Gastrocnemius medialis (tissue), 4 donors: Measurements from ENCODE around the gene SLC7A4. TPM values are rescaled to one million over a fixed set of nuclear protein-coding genes. Genes with fewer than 3 reads are reported as not detected.

Experiments
- ATAC-seq, 2 donors: fragments of 150-250 bp; one replicate each; pipeline ENCODE4 v1.9.1; 2016
- DNase-seq, 2 donors: peaks; one replicate each; pipeline ENCODE4 v3.0.0-alpha.2; 2019
- H3K27ac ChIP-seq, 4 donors: fragments of 200-600 bp; sonication (generic); 1 replicate in 1 of 4; 2 replicates in 3 of 4; pipeline ENCODE4 v1.5.1; 2016 to 2018; ENCODE audit warnings: mild to moderate bottlenecking in 2 of 4, moderate library complexity in 1 of 4
- H3K27me3 ChIP-seq, 3 donors: fragments of 200-600 bp; sonication (generic) in 2 of 3; 1 replicate in 1 of 3; 2 replicates in 2 of 3; pipeline versions ENCODE4 v1.5.1 to v1.6.0; 2016 to 2019; ENCODE audit warnings: mild to moderate bottlenecking in 1 of 3, moderate library complexity in 1 of 3
- H3K36me3 ChIP-seq, 2 donors: fragments of 200-600 bp; sonication (generic) in 1 of 2; one replicate each; pipeline ENCODE4 v1.5.1; 2017 to 2018
- H3K4me1 ChIP-seq, 2 donors: fragments of 200-600 bp; sonication (generic) in 1 of 2; one replicate each; pipeline ENCODE4 v1.5.1; 2016 to 2017; ENCODE audit warnings: mild to moderate bottlenecking in 2 of 2
- H3K4me3 ChIP-seq, 4 donors: fragments of 200-600 bp; sonication (generic) in 3 of 4; 1 replicate in 1 of 4; 2 replicates in 3 of 4; pipeline ENCODE4 v1.5.1; 2016 to 2019; ENCODE audit warnings: mild to moderate bottlenecking in 2 of 4
- H3K9me3 ChIP-seq, 3 donors: fragments of 200-600 bp; sonication (generic) in 2 of 3; 1 replicate in 1 of 3; 2 replicates in 2 of 3; pipeline ENCODE4 v1.5.1; 2016 to 2019
- CTCF ChIP-seq, 5 experiments: fragments of 450-650 bp in 3 of 5; fragments of 200-600 bp in 2 of 5; sonication (generic) in 2 of 5; IDR thresholded peaks in 4 of 5; conservative IDR thresholded peaks in 1 of 5; 1 replicate in 4 of 5; 2 replicates in 1 of 5; pipeline ENCODE4 v1.5.1; 2016 to 2019; ENCODE audit warnings: antibody characterized with exemption in 5 of 5, mild to moderate bottlenecking in 3 of 5, moderate library complexity in 3 of 5
- POLR2A ChIP-seq, 2 donors: fragments of 450-650 bp; IDR thresholded peaks; one replicate each; pipeline ENCODE4 v1.6.1; 2017; ENCODE audit warnings: antibody characterized with exemption in 2 of 2, mild to moderate bottlenecking in 2 of 2, moderate library complexity in 2 of 2
- in situ Hi-C, 4 donors: fragments of 200-750 bp; cut with MboI; loops; one replicate each; pipeline versions ENCODE4 v1.15.0 to v1.8.0; 2017; ENCODE audit warnings: low sequenced_read_pairs in 4 of 4
- intact Hi-C: fragments of 100-400 bp; cut with DNase I; formaldehyde crosslinking; loops from one replicate; pipeline ENCODE4 v1.15.1; 2023; ENCODE audit warnings: low total_unique reads
- total RNA-seq, 4 donors: library from RNA; depleted of rRNA; stranded (reverse); fragments of >200 nt; gene quantifications; one replicate each; pipeline versions ENCODE4 v1.1.0 to v1.2.3, GENCODE V29; 2016

Gene SLC7A4
- total RNA-seq, 4 donors from 2014 or later: not detected

GRCh38 chr22:21030621-21031544 is 1.5 kb downstream of the SLC7A4 start:
- Histone ChIP-seq H3K4me3 (no peak overlapping the region), H3K36me3 (peaks cover 0 to 4% of the 10 kb centered on the region in 2 donors), H3K27me3 (peaks cover 17 to 20% (median 19%) of the 10 kb centered on the region in 3 donors), H3K27ac (no peak overlapping the region), H3K4me1 (peaks cover 5 to 14% of the 10 kb centered on the region in 2 donors), H3K9me3 (no peaks in the 10 kb centered on the region)
- in situ Hi-C loops (loop anchor here in 1 of 4 donors (10.0 kb wide), 1 partner anchor 64 kb away; no protein-coding TSS in a partner anchor), intact Hi-C loops (loop anchor here (5.0 kb wide), 1 partner anchor 41 kb away; no protein-coding TSS in a partner anchor)
- ATAC-seq: no peak
- DNase-seq: peak in 1 of 2 donors; percentile 27
- TF ChIP-seq CTCF (IDR thresholded peaks at IDR 0.05 in 4 of 5, conservative IDR thresholded peaks at IDR 0.05 in 1 of 5) (no peak), POLR2A (IDR thresholded peaks at IDR 0.05) (no peak)

GRCh38 chr22:21030032-21030431 is 2.3 kb downstream of the SLC7A4 start:
- intact Hi-C loops (loop anchor here (5.0 kb wide), 1 partner anchor 42 kb away; no protein-coding TSS in a partner anchor), in situ Hi-C loops (loop anchor here in 1 of 4 donors (10.0 kb wide), 1 partner anchor 65 kb away; no protein-coding TSS in a partner anchor)
- Histone ChIP-seq H3K36me3 (peaks cover 0 to 10% of the 10 kb centered on the region in 2 donors), H3K4me1 (peaks cover 5 to 14% of the 10 kb centered on the region in 2 donors), H3K4me3 (no peak overlapping the region), H3K9me3 (no peaks in the 10 kb centered on the region), H3K27me3 (peaks cover 17 to 20% (median 19%) of the 10 kb centered on the region in 3 donors), H3K27ac (no peak overlapping the region)
- DNase-seq (no peak), ATAC-seq (no peak)
- TF ChIP-seq POLR2A (IDR thresholded peaks at IDR 0.05) (no peak), CTCF (IDR thresholded peaks at IDR 0.05 in 4 of 5, conservative IDR thresholded peaks at IDR 0.05 in 1 of 5) (no peak)

- H3K27ac ChIP-seq: no peak overlapping the region
- DNase-seq (no peak), ATAC-seq (no peak)
- H3K27me3 ChIP-seq: peaks cover 17 to 20% (median 19%) of the 10 kb centered on the region in 3 donors
- H3K4me1 ChIP-seq: peaks cover 5 to 14% of the 10 kb centered on the region in 2 donors
- no peak overlapping the region for H3K4me3 ChIP-seq
- peaks cover 0 to 10% of the 10 kb centered on the region in 2 donors for H3K36me3 ChIP-seq
- in situ Hi-C loops (loop anchor here in 1 of 4 donors (10.0 kb wide), 1 partner anchor 65 kb away; no protein-coding TSS in a partner anchor), intact Hi-C loops (loop anchor here (5.0 kb wide), 1 partner anchor 43 kb away; no protein-coding TSS in a partner anchor)
- no peak for TF ChIP-seq CTCF (IDR thresholded peaks at IDR 0.05 in 4 of 5, conservative IDR thresholded peaks at IDR 0.05 in 1 of 5)
- TF ChIP-seq POLR2A (IDR thresholded peaks at IDR 0.05): no peak
- no peaks in the 10 kb centered on the region for H3K9me3 ChIP-seq
Observed at GRCh38 chr22:21029486-21030025, 2.8 kb downstream of the SLC7A4 start.

GRCh38 chr22:21028277-21029251 is 3.8 kb downstream of the SLC7A4 start:
- H3K27me3 ChIP-seq: peaks cover 17 to 20% (median 19%) of the 10 kb centered on the region in 3 donors
- ATAC-seq (no peak), DNase-seq (no peak)
- intact Hi-C loops (no loop called here), in situ Hi-C loops (no loop called here)
- H3K36me3 ChIP-seq: peaks cover 0 to 11% of the 10 kb centered on the region in 2 donors
- H3K9me3 ChIP-seq: no peaks in the 10 kb centered on the region
- TF ChIP-seq CTCF (IDR thresholded peaks at IDR 0.05 in 4 of 5, conservative IDR thresholded peaks at IDR 0.05 in 1 of 5) (no peak), POLR2A (IDR thresholded peaks at IDR 0.05) (no peak)
- H3K4me1 ChIP-seq: peaks cover 5 to 14% of the 10 kb centered on the region in 2 donors
- H3K4me3 ChIP-seq: no peak overlapping the region
- no peak overlapping the region for H3K27ac ChIP-seq
